ENCODE data around the gene GRIK4. TPM values are rescaled to one million over a fixed set of nuclear protein-coding genes. Genes with fewer than 3 reads are reported as not detected.

GRIK4 gene
- total and polyA plus RNA-seq, 4 donors: 0.05 to 0.25 (median 0.06) TPM; not detected in 1

- peaks cover 0 to 12% (median 0%) of the 10 kb centered on the region in 4 donors for H3K27me3 ChIP-seq (ENCODE audit: control insufficient read depth in 4 of 4, insufficient read depth in 4 of 4, low read length in 3 of 4)
- H3K27ac ChIP-seq (ENCODE audit: low read depth in 1 of 2, low read length in 2 of 2): no peak overlapping the region
- no peaks in the 10 kb centered on the region for H3K36me3 ChIP-seq (ENCODE audit: control insufficient read depth in 4 of 4, insufficient read depth in 3 of 4, low read depth in 1 of 4, low read length in 3 of 4)
- 84% methylated on average over 1 of the region's 1 CpG for WGBS
- TF ChIP-seq REST (IDR thresholded peaks at IDR 0.05) (no peak), JUND (IDR thresholded peaks at IDR 0.05) (no peak), FOXA2 (IDR thresholded peaks at IDR 0.05) (no peak), HNF4A (conservative IDR thresholded peaks at IDR 0.05) (no peak), SP1 (IDR thresholded peaks at IDR 0.05) (no peak), HNF4G (IDR thresholded peaks at IDR 0.05) (no peak), CTCF (IDR thresholded peaks at IDR 0.05; ENCODE audit: low read depth, low read length, missing input control) (no peak), RAD21 (IDR thresholded peaks at IDR 0.05) (no peak), TAF1 (conservative IDR thresholded peaks at IDR 0.05) (no peak), MAX (IDR thresholded peaks at IDR 0.05) (no peak), ATF3 (IDR thresholded peaks at IDR 0.05) (no peak), EGR1 (IDR thresholded peaks at IDR 0.05; ENCODE audit: low read depth in 2 of 2) (no peak)
- no peak for DNase-seq (ENCODE audit: low spot score)
- H3K4me3 ChIP-seq (ENCODE audit: low read depth in 1 of 3, low read length in 3 of 3): no peak overlapping the region
- H3K9me3 ChIP-seq (ENCODE audit: control insufficient read depth in 4 of 4, low read length in 3 of 4): no peaks in the 10 kb centered on the region
- no peaks in the 10 kb centered on the region for H3K4me1 ChIP-seq (ENCODE audit: control insufficient read depth in 4 of 4, insufficient read depth in 4 of 4, low read length in 3 of 4)
- H3K9ac ChIP-seq (ENCODE audit: low read depth in 1 of 2, low read length in 2 of 2): no peak overlapping the region
Observed at GRCh38 chr11:120667934-120668333, 156.4 kb downstream of the GRIK4 start.

- Histone ChIP-seq H3K9me3 (ENCODE audit: control insufficient read depth in 4 of 4, low read length in 3 of 4) (no peaks in the 10 kb centered on the region), H3K27ac (ENCODE audit: low read depth in 1 of 2, low read length in 2 of 2) (no peak overlapping the region), H3K4me1 (ENCODE audit: control insufficient read depth in 4 of 4, insufficient read depth in 4 of 4, low read length in 3 of 4) (no peaks in the 10 kb centered on the region), H3K4me3 (ENCODE audit: low read depth in 1 of 3, low read length in 3 of 3) (no peak overlapping the region), H3K9ac (ENCODE audit: low read depth in 1 of 2, low read length in 2 of 2) (no peak overlapping the region), H3K27me3 (ENCODE audit: control insufficient read depth in 4 of 4, insufficient read depth in 4 of 4, low read length in 3 of 4) (peaks cover 0 to 12% (median 0%) of the 10 kb centered on the region in 4 donors), H3K36me3 (ENCODE audit: control insufficient read depth in 4 of 4, insufficient read depth in 3 of 4, low read depth in 1 of 4, low read length in 3 of 4) (no peaks in the 10 kb centered on the region)
- DNase-seq (ENCODE audit: low spot score): no peak
- 75% methylated on average over 4 of the region's 4 CpGs for WGBS
- TF ChIP-seq SP1 (IDR thresholded peaks at IDR 0.05) (no peak), ZBTB33 (IDR thresholded peaks at IDR 0.05) (no peak), CTCF (IDR thresholded peaks at IDR 0.05; ENCODE audit: low read depth, low read length, missing input control) (no peak), HNF4A (conservative IDR thresholded peaks at IDR 0.05) (no peak), ATF3 (IDR thresholded peaks at IDR 0.05) (no peak), RAD21 (IDR thresholded peaks at IDR 0.05) (no peak), REST (IDR thresholded peaks at IDR 0.05) (no peak), FOXA1 (IDR thresholded peaks at IDR 0.05) (no peak), FOXA2 (IDR thresholded peaks at IDR 0.05) (no peak), EGR1 (IDR thresholded peaks at IDR 0.05; ENCODE audit: low read depth in 2 of 2) (no peak), MAX (IDR thresholded peaks at IDR 0.05) (no peak), YY1 (IDR thresholded peaks at IDR 0.05) (no peak), TAF1 (conservative IDR thresholded peaks at IDR 0.05) (no peak), NR2F2 (IDR thresholded peaks at IDR 0.05) (no peak)
Observed at GRCh38 chr11:120668537-120668936, 157.0 kb downstream of the GRIK4 start.

Data from liver (tissue), 9 donors.